Measurements from ENCODE around the gene MYL5. TPM values are rescaled to one million over a fixed set of nuclear protein-coding genes. Genes with fewer than 3 reads are reported as not detected.

MYL5 gene
- 27.7 and 29.8 TPM in 2 replicates for total RNA-seq

- peaks cover 30% of the 10 kb centered on the region for H3K36me3 Mint-ChIP-seq (ENCODE audit: low read depth)
- intact Hi-C loops (cut with micrococcal nuclease), result loop anchor here (2.0 to 10.0 kb wide), 6 partner anchors 30 to 432 kb away; partner anchors contain the start of genes GAK, PCGF3, PIGG and TMEM175
- DNase-seq (ENCODE audit: low spot score), result peak; percentile 97
- no peaks in the 10 kb centered on the region for H3K9me3 Mint-ChIP-seq
- H3K4me3 Mint-ChIP-seq (ENCODE audit: low read depth), result peak within 1 kb of the TSS; percentile 86
- peaks cover 7% of the 10 kb centered on the region for H3K4me1 Mint-ChIP-seq (ENCODE audit: low read depth)
- no peaks in the 10 kb centered on the region for H3K27me3 Mint-ChIP-seq (ENCODE audit: low read depth)
- peak within 1 kb of the TSS; percentile 85 for H3K27ac Mint-ChIP-seq
Measured at GRCh38 chr4:674172-675035, at the start of gene MYL5, which contains the start of gene ATP5ME. Gene MYL5 (plus strand): TSS chr4:674542. CDS start chr4:678027, 3,485 bp downstream. Gene ATP5ME (minus strand): TSS chr4:674276. CDS start chr4:674247, 29 bp downstream.

GRCh38 chr4:624705-625590 lies 49.4 kb upstream of the MYL5 start, which contains the start of gene PDE6B:
Gene PDE6B (plus strand): TSS chr4:625573. CDS start chr4:625627, 54 bp downstream.
- Mint-ChIP-seq H3K36me3 (ENCODE audit: low read depth) (no peaks in the 10 kb centered on the region), H3K4me1 (ENCODE audit: low read depth) (no peaks in the 10 kb centered on the region), H3K27me3 (ENCODE audit: low read depth) (no peaks in the 10 kb centered on the region), H3K27ac (no peak within 1 kb of the TSS), H3K9me3 (no peaks in the 10 kb centered on the region), H3K4me3 (ENCODE audit: low read depth) (no peak within 1 kb of the TSS)
- intact Hi-C loops (cut with micrococcal nuclease), result no loop called here
- no peak for DNase-seq (ENCODE audit: low spot score)

GRCh38 chr4:625631-626161 lies 48.6 kb upstream of the MYL5 start:
- DNase-seq (ENCODE audit: low spot score), result no peak
- H3K4me3 Mint-ChIP-seq (ENCODE audit: low read depth), result no peak overlapping the region
- intact Hi-C loops (cut with micrococcal nuclease), result no loop called here

GRCh38 chr4:626201-627091 lies 47.9 kb upstream of the MYL5 start:
- Mint-ChIP-seq H3K36me3 (ENCODE audit: low read depth) (no peaks in the 10 kb centered on the region), H3K4me1 (ENCODE audit: low read depth) (no peaks in the 10 kb centered on the region), H3K9me3 (peaks cover 7% of the 10 kb centered on the region), H3K4me3 (ENCODE audit: low read depth) (no peak overlapping the region), H3K27me3 (ENCODE audit: low read depth) (no peaks in the 10 kb centered on the region), H3K27ac (no peak overlapping the region)
- intact Hi-C loops (cut with micrococcal nuclease), result no loop called here
- no peak for DNase-seq (ENCODE audit: low spot score)

More at GRCh38 chr4:625631-626161, 48.6 kb upstream of the MYL5 start:
- H3K9me3 Mint-ChIP-seq, result no peaks in the 10 kb centered on the region
- no peaks in the 10 kb centered on the region for H3K4me1 Mint-ChIP-seq (ENCODE audit: low read depth)
- H3K27me3 Mint-ChIP-seq (ENCODE audit: low read depth), result no peaks in the 10 kb centered on the region
- no peaks in the 10 kb centered on the region for H3K36me3 Mint-ChIP-seq (ENCODE audit: low read depth)
- no peak overlapping the region for H3K27ac Mint-ChIP-seq

- Mint-ChIP-seq H3K9me3 (peaks cover 15% of the 10 kb centered on the region), H3K4me3 (ENCODE audit: low read depth) (no peak overlapping the region), H3K27me3 (ENCODE audit: low read depth) (no peaks in the 10 kb centered on the region), H3K4me1 (ENCODE audit: low read depth) (no peaks in the 10 kb centered on the region), H3K36me3 (ENCODE audit: low read depth) (no peaks in the 10 kb centered on the region), H3K27ac (no peak overlapping the region)
- DNase-seq (ENCODE audit: low spot score), result no peak
- intact Hi-C loops (cut with micrococcal nuclease), result no loop called here
Measured at GRCh38 chr4:627347-628125, 46.8 kb upstream of the MYL5 start.

GRCh38 chr4:628311-628741 lies 46.0 kb upstream of the MYL5 start:
- Mint-ChIP-seq H3K4me1 (ENCODE audit: low read depth) (no peaks in the 10 kb centered on the region), H3K27me3 (ENCODE audit: low read depth) (no peaks in the 10 kb centered on the region), H3K27ac (no peak overlapping the region), H3K4me3 (ENCODE audit: low read depth) (no peak overlapping the region), H3K9me3 (peaks cover 19% of the 10 kb centered on the region), H3K36me3 (ENCODE audit: low read depth) (no peaks in the 10 kb centered on the region)
- DNase-seq (ENCODE audit: low spot score), result no peak
- intact Hi-C loops (cut with micrococcal nuclease), result no loop called here

- no peak overlapping the region for H3K4me3 Mint-ChIP-seq (ENCODE audit: low read depth)
- peaks cover 19% of the 10 kb centered on the region for H3K9me3 Mint-ChIP-seq
- no peaks in the 10 kb centered on the region for H3K27me3 Mint-ChIP-seq (ENCODE audit: low read depth)
- intact Hi-C loops (cut with micrococcal nuclease), result no loop called here
- H3K27ac Mint-ChIP-seq, result no peak overlapping the region
- no peaks in the 10 kb centered on the region for H3K36me3 Mint-ChIP-seq (ENCODE audit: low read depth)
- no peak for DNase-seq (ENCODE audit: low spot score)
- no peaks in the 10 kb centered on the region for H3K4me1 Mint-ChIP-seq (ENCODE audit: low read depth)
Measured at GRCh38 chr4:628821-629635, 45.3 kb upstream of the MYL5 start.

- no peak for DNase-seq (ENCODE audit: low spot score)
- Mint-ChIP-seq H3K4me3 (ENCODE audit: low read depth) (no peak overlapping the region), H3K27ac (no peak overlapping the region), H3K4me1 (ENCODE audit: low read depth) (no peaks in the 10 kb centered on the region), H3K27me3 (ENCODE audit: low read depth) (no peaks in the 10 kb centered on the region), H3K36me3 (ENCODE audit: low read depth) (no peaks in the 10 kb centered on the region), H3K9me3 (peaks cover 19% of the 10 kb centered on the region)
- intact Hi-C loops (cut with micrococcal nuclease), result no loop called here
Measured at GRCh38 chr4:629636-629914, 44.8 kb upstream of the MYL5 start.

- no peak overlapping the region for H3K27ac Mint-ChIP-seq
- H3K4me1 Mint-ChIP-seq (ENCODE audit: low read depth), result no peaks in the 10 kb centered on the region
- no peaks in the 10 kb centered on the region for H3K36me3 Mint-ChIP-seq (ENCODE audit: low read depth)
- no peaks in the 10 kb centered on the region for H3K27me3 Mint-ChIP-seq (ENCODE audit: low read depth)
- H3K4me3 Mint-ChIP-seq (ENCODE audit: low read depth), result no peak overlapping the region
- H3K9me3 Mint-ChIP-seq, result peaks cover 19% of the 10 kb centered on the region
- no peak for DNase-seq (ENCODE audit: low spot score)
- intact Hi-C loops (cut with micrococcal nuclease), result no loop called here
Measured at GRCh38 chr4:629915-630641, 44.3 kb upstream of the MYL5 start.

GRCh38 chr4:630656-631055 lies 43.7 kb upstream of the MYL5 start:
- no peak overlapping the region for H3K27ac Mint-ChIP-seq
- intact Hi-C loops (cut with micrococcal nuclease), result no loop called here
- H3K27me3 Mint-ChIP-seq (ENCODE audit: low read depth), result no peaks in the 10 kb centered on the region
- H3K4me1 Mint-ChIP-seq (ENCODE audit: low read depth), result no peaks in the 10 kb centered on the region
- H3K4me3 Mint-ChIP-seq (ENCODE audit: low read depth), result no peak overlapping the region
- H3K9me3 Mint-ChIP-seq, result peaks cover 19% of the 10 kb centered on the region
- DNase-seq (ENCODE audit: low spot score), result no peak
- H3K36me3 Mint-ChIP-seq (ENCODE audit: low read depth), result no peaks in the 10 kb centered on the region
